DOHH2 (cell line): Measurements from ENCODE around the gene RIPK1.

Experiments used
- EZH2phosphoT487 ChIP-seq: fragments of 200-600 bp; sonication (generic); IDR thresholded peaks from 2 replicates; pipeline ENCODE4 v1.6.1; 2017; ENCODE audit warnings: borderline replicate concordance, mild to moderate bottlenecking, antibody characterized with exemption, low read length, moderate library complexity, mixed read lengths
- TF ChIP-seq, protein P1 (sequence below): fragments of 200-600 bp; sonication (generic); IDR thresholded peaks from one replicate; pipeline ENCODE4 v1.5.1; 2014; ENCODE audit warnings: antibody characterized with exemption, mild to moderate bottlenecking, low read depth, low read length; ENCODE audit not compliant: poor library complexity, severe bottlenecking

DNA sequence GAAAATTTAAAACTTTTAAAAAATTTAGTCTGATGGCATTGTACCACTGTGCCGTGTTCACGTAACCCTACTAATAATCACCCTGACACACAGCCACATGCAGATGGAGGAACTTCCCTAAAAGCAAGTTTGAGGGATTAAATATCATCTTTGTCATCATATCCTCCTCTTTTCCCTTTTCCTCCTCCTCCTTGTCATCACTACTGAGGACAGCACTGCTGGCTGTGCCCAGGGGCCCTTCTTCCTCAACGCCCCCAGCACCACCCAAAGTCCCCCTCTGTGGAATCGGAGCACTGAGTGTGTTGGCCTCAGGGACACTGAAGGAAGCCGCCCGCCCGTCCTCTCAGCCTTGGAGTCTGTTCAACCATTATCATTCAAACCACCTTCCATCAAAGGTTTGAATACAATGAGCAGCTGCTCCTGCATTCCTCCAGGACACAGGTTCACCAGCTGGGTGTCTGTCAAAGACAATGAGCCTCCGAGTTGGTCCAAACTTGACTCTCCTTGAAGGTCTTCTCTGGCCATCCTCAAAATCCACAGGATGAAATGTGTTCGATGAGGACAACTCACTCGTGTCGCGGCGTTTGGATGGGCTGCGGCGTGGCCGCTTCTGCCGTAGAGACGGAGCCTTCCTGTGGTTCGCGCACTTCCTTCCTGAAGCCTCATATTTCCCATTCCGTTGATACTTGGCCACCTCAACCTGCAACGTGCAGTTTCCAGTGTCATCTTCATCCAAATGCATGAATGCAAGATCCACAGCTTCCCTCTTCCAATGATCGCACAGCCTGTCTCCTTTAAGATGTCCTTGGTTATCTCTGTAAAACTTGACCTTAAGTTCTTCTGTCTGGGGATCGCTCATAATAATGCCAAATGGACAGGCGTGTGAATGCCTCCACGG, 45.3 kb upstream of the RIPK1 start:
- TF ChIP-seq, protein P1, sequence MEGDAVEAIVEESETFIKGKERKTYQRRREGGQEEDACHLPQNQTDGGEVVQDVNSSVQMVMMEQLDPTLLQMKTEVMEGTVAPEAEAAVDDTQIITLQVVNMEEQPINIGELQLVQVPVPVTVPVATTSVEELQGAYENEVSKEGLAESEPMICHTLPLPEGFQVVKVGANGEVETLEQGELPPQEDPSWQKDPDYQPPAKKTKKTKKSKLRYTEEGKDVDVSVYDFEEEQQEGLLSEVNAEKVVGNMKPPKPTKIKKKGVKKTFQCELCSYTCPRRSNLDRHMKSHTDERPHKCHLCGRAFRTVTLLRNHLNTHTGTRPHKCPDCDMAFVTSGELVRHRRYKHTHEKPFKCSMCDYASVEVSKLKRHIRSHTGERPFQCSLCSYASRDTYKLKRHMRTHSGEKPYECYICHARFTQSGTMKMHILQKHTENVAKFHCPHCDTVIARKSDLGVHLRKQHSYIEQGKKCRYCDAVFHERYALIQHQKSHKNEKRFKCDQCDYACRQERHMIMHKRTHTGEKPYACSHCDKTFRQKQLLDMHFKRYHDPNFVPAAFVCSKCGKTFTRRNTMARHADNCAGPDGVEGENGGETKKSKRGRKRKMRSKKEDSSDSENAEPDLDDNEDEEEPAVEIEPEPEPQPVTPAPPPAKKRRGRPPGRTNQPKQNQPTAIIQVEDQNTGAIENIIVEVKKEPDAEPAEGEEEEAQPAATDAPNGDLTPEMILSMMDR: no peak
- no peak for TF ChIP-seq EZH2phosphoT487
